Spleen (tissue), 7 donors: ENCODE measurements around the gene PRKCB.

ENCODE experiments used
- CTCF ChIP-seq, 11 experiments: fragments of 200-600 bp in 7 of 11; fragments of 450-650 bp in 4 of 11; sonication (generic) in 4 of 11; IDR thresholded peaks in 8 of 11; conservative IDR thresholded peaks in 3 of 11; 1 replicate in 7 of 11; 2 replicates in 4 of 11; pipeline versions ENCODE4 v1.4.0 to v1.8.0; 2016 to 2021; ENCODE audit warnings: antibody characterized with exemption in 11 of 11, inconsistent platforms in 4 of 11, mild to moderate bottlenecking in 1 of 11
- POLR2A ChIP-seq, 3 donors: fragments of 450-650 bp; IDR thresholded peaks; one replicate each; pipeline ENCODE4 v1.5.1; 2017; ENCODE audit warnings: antibody characterized with exemption in 3 of 3, mild to moderate bottlenecking in 1 of 3
- POLR2AphosphoS5 ChIP-seq, 3 donors: sonication (generic); formaldehyde crosslinking; IDR thresholded peaks; one replicate each; pipeline ENCODE4 v1.5.1; 2017; ENCODE audit warnings: antibody characterized with exemption in 3 of 3
- donor health status: DM: no; HTN: no; CAD: no; lungs with moderate emphysema.
- donor health status: DM: no; HTN: no; CAD: no.
- donor health status: DM: no; HTN: no; CAD: no.

GRCh38 chr16:23833504-23833903 is 2.3 kb upstream of the PRKCB start:
- TF ChIP-seq CTCF (IDR thresholded peaks at IDR 0.05 in 8 of 11, conservative IDR thresholded peaks at IDR 0.05 in 3 of 11) (no peak), POLR2AphosphoS5 (IDR thresholded peaks at IDR 0.05) (no peak), POLR2A (IDR thresholded peaks at IDR 0.05) (no peak)
